Germinal center (tissue), 1 donor: ENCODE results near the gene EPHA6.
"Not testable (repeated sequence)": the region's sequence is repeated elsewhere in the genome, so short reads cannot be mapped to it uniquely, and the experiment has no call there.

Experiments
- DNase-seq: peaks from one replicate; pipeline ENCODE4 v3.0.0; 2012; ENCODE audit warnings: mixed read lengths, low spot score

The EPHA6 gene

GRCh38 chr3:97464035-97464434 is 649.6 kb downstream of the EPHA6 start:
- no peak for DNase-seq

DNA sequence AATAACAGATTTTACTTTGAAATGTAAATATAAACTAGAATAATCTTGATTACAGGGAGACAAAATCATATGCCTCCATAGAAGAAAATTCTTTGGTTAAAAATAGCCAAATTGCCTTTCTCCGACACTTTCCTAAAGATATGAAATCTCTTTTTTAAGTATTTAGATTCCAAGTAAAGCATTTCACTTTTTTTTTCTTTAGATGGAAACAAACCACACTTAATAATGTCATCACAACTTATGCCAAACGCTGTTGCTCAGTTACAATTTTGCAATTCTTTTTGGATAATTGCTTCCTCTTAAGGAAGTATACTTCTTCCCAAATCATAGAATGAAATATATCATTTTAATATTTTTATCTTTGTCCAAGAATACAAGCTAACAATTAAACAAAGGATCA is 656.1 kb downstream of the EPHA6 start:
- no peak for DNase-seq

GRCh38 chr3:97479740-97480139 is 665.3 kb downstream of the EPHA6 start:
- no peak for DNase-seq

DNA sequence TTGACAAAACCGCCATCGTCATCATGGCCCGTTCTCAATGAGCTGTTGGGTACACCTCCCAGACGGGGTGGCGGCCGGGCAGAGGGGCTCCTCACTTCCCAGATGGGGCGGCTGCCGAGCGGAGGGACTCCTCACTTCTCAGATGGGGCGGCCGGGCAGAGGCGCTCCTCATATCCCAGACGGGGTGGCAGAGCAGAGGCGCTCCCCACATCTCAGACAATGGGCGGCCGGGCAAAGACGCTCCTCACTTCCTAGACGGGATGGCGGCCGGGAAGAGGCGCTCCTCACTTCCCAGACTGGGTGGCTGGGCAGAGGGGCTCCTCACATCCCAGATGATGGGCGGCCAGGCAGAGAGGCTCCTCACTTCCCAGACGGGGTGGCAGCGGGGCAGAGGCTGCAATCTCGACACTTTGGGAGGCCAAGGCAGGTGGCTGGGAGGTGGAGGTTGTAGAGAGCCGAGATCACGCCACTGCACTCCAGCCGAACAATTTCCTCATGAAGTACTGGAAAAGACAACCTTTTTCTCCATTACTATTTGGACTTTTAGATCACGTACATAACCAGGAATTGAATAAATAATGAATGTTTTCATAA is 666.4 kb downstream of the EPHA6 start:
- not testable (repeated sequence) for DNase-seq

GRCh38 chr3:97481416-97481815 is 667.0 kb downstream of the EPHA6 start:
- DNase-seq = no peak

- DNase-seq = no peak
Observed at GRCh38 chr3:97485206-97485605, 670.8 kb downstream of the EPHA6 start.

- no peak for DNase-seq
Observed at GRCh38 chr3:97487587-97487986, 673.2 kb downstream of the EPHA6 start.

- no peak for DNase-seq
Observed at GRCh38 chr3:97488741-97489140, 674.3 kb downstream of the EPHA6 start.

DNA sequence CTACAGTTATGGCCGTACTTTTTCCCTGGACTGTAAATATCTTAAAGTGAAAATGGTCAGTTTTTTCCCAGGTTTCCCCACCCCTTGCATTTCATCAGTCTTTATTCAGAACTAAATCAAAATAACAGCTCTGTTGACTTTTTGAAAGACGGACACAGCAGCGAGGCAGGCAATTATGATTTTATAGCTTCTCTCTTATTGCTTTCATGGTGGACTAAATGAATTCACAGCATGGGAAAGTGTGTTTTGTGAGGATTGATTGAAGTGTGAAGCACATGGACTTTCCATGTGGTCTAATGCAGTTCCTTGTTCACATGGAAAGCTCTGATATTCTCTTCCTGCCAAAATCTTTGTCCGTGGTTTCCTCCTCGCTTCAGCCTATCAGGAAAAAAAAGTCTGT is 681.5 kb downstream of the EPHA6 start:
- no peak for DNase-seq

DNA sequence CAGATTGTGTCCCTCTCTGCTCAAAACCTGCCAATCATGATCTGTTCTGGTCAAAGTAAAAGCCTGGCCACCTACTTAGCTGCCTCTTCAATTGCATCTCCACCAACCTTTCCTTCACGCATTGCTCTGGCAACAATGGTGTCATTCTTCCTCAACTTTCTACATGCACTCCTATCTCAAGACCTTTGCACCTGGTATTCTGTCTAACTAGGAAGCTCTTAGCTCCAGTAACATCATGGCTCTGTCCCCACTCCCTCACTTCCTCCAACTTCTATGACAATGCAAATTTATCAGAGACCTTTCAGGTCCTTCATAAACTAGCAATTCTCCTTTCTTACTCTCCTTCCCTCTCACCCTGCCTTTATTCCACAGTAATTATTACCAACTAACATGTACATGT is 682.7 kb downstream of the EPHA6 start:
- no peak for DNase-seq

DNA sequence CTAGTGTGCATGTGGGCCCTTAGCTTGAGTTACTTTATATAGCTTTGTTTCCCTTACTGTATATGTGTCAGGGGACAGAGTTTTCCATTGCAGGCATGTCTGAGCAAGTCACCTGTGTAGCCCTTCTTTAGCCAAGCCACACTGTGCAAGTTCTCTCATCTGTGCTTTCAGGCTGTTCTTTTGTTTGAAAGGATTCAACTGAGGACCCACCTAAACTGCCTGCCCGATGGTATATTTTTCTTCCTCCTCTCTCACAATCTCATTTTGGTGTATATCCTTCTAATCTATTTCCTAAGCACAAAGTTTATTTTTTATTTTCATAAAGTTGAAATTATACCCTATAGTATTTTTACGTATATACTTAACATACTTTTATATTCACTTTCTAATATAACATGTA is 690.1 kb downstream of the EPHA6 start:
- DNase-seq = no peak

DNA sequence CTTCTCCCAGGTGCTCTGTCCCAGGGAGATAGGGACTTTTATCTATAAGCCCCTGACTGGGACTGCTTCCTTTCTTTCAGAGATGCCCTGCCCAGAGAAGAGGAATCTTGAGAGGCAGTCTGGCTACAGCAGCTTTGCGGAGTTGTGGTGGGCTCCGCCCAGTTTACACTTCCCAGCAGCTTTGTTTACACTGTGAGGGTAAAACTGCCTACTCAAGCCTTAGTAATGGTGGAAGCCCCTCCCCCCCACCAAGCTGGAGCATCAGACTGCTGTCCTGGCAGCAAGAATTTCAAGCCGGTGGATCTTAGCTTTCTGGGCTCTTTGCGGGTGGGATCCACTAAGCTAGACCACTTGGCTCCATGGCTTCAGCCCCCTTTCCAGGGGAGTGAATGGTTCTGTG is 696.4 kb downstream of the EPHA6 start:
- DNase-seq = no peak

GRCh38 chr3:97515076-97515475 is 700.7 kb downstream of the EPHA6 start:
- no peak for DNase-seq

- DNase-seq = no peak
Observed at GRCh38 chr3:97530691-97531090, 716.3 kb downstream of the EPHA6 start.

- DNase-seq = not testable (repeated sequence)
Observed at GRCh38 chr3:97547573-97547972, 733.2 kb downstream of the EPHA6 start.

- no peak for DNase-seq
Observed at GRCh38 chr3:97550408-97550807, 736.0 kb downstream of the EPHA6 start.

DNA sequence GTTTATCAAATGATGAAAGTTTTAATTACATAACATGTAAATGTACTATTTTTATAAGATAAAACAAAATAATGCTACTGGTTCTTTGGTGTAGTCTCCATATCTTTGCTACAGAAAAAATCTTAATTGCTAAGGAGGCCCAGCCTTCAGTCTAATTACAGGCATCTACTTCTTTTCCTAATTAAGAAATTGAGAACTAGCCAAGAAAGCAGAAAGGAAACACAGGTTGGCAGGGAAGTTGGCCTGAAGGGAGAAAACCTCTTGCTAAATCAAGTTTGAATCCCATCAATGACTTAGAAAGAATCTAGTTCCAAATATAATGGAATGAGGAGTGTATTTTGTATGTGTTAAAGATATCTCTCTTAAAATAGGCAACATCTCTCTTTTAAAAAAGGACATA is 737.8 kb downstream of the EPHA6 start:
- DNase-seq = no peak

DNA sequence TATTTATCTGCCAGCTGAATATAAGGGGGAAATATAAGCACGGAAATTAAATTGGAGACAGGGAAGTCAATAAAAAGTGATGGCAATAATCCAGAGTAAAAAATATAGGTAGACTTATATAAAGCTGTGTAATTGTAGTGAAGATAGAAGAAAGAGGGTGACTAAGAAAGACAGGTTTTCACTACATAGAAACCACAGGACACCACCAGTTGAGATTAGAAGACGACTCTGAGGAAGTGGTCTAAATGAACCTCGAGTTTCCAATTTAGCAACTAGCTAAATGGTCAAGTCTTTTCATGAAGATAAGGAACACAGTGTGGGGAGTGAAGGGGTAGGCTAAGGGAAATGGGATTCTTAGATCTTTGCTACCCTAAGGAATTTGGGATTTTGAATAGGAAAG is 761.3 kb downstream of the EPHA6 start:
- DNase-seq = no peak

DNA sequence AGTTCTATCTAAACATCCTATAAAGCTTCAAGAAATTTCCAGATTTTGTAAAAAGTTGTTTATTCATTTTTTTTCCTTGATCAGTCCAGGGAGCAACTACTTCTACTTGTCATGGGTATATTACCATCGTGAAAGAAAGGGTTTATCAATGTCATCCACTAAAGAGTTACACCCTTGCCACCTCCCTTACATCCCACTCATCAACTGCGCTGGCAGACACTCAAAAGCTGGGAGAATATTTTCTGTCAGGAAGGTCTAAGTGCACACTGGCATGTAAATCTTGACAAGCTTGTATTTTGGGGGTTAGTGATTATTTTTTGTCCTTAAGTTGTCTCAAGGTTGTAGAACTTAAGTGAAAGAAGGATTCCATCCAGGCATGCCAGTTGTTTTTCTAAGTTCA is 761.8 kb downstream of the EPHA6 start:
- DNase-seq = no peak

DNA sequence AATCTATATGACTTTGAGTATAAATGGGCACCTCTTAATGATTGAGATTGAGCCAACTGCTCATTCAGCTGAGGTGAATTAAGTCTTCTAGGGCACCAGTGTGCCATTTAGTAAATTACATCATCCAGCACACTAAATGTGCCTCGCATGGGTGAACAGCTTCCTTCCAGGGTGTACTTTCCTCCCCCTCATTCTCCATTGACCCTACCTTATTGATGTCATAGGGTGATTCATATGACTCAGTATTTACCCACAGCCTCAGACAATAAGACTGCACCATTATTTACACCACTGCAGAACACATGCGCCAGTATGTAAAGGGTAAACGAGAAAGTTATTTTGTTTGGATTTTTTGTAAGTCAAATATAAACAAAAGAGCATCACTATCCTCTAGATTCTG is 765.0 kb downstream of the EPHA6 start:
- no peak for DNase-seq

DNA sequence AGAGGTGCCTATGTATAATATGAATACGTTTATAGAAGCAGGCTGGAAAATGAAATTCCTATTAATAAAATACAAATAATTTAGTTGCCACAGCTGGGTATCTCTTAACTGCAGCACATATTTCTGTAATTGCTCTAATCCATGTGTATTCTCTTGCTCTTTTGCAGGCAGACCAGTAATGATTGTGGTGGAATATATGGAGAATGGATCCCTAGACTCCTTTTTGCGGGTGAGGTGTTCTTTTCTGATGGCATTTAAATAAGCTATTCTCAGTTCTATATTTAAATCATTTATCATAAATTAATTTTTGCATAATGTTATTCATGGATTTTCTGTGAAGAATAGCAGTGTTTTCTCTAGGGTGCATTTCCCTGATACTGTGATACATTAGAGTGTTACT is 796.2 kb downstream of the EPHA6 start:
- no peak for DNase-seq

DNA sequence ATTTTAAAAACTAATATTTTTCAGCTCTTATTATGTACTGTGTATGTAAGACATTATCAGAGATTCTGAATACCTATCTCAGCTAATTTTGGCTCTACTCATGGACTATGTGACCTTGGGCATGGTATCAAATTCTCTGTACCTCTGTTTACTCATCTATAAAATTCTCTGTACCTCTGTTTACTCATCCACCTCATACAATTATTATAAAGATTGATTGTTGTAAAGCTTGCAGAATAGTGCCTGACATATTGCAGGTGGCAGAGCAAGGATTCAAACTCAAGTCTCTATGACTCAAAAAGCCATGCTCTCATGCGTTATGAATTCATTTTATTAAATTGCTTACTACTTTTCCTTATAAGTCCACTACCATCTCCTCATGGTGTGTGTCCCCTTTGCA is 798.2 kb downstream of the EPHA6 start:
- DNase-seq = no peak

- no peak for DNase-seq
Observed at GRCh38 chr3:97613139-97613538, 798.7 kb downstream of the EPHA6 start.

DNA sequence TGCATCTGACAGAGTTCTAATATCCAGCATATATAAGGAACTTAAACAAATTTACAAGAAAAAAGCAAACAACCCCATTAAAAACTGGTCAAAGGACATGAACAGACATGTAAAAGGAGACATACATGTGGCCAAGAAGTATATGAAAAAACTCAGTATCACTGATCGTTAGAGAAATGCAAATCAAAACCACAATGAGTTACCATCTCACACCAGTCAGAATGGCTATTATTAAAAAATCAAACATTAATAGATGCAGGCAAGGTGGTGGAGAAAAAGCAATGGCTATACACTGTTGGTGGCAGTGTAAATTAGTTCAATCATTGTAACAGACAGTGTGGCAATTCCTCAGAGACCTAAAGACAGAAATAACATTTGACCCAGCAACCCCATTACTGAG is 806.1 kb downstream of the EPHA6 start:
- DNase-seq = not testable (repeated sequence)

- no peak for DNase-seq
Observed at GRCh38 chr3:97636465-97636864, 822.1 kb downstream of the EPHA6 start.
